Caki2 (cell line): ENCODE measurements around the gene IL36RN. TPM values are rescaled to one million over a fixed set of nuclear protein-coding genes. Genes with fewer than 3 reads are reported as not detected.

Experiments
- DNase-seq: peaks from one replicate; pipeline ENCODE4 v3.0.0-alpha.2; 2015; ENCODE audit warnings: low read depth
- in situ Hi-C: cut with HindIII; loops from 2 replicates; pipeline ENCODE4 v1.10.0; 2016; ENCODE audit warnings: low sequenced_read_pairs, low pct_unique_long_range_greater_than_20kb, mixed read lengths
- total RNA-seq: library from RNA; depleted of rRNA; stranded (reverse); fragments of >200 nt; shearing (Covaris generic); gene quantifications from 2 replicates; pipeline ENCODE4 v1.2.3, GENCODE V29; 2014; ENCODE audit warnings: low replicate concordance

The IL36RN gene
- total RNA-seq, 1 experiment from 2014 or later: not detected

DNA sequence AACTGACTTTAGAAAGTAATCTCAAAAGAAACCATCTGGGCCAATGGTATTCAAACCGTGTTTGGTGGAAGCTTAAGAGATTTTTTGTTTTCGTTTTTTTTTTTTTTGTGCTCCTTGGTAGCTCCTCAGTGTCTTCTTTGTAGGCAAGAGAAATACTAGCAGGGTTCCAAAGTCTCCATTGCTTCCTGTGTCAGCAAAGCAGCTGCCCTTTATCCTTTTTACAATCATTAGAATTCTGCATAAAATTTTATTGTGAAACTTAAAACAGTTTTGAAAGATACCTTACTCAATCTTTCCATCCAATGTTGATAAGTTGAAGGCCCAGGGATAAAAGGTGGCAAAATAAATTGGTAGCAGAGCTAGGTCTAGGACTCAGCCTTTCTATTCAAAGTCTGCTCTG, 9.3 kb downstream of the IL36RN start:
- in situ Hi-C loops: no loop called here
- no peak for DNase-seq

GRCh38 chr2:113068706-113069485, 9.9 kb downstream of the IL36RN start:
- DNase-seq: no peak
- in situ Hi-C loops: no loop called here

- in situ Hi-C loops: no loop called here
- no peak for DNase-seq
These were observed 10.9 kb downstream of the IL36RN start for GRCh38 chr2:113069676-113070605.

GRCh38 chr2:113070606-113070975, 11.6 kb downstream of the IL36RN start:
- in situ Hi-C loops: no loop called here
- DNase-seq: no peak

DNA sequence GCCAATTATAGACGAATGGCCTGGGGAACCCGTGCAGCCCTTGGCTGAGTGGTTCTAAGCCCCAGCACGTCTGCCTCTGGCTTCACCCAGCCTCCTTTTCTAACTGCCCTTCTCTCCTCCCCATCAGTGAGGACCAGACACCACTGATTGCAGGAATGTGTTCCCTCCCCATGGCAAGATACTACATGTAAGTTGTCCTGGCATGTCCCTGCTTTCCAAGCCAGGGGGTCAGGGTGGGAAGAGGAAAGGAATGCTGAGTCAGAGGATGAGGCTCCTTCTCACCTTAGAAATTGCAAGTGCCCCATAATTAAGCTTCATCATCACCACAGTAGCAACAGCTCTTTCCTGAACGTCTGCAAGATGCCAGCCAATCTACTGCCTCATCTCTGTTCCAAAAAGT, 13.6 kb downstream of the IL36RN start:
- in situ Hi-C loops: no loop called here
- no peak for DNase-seq

DNA sequence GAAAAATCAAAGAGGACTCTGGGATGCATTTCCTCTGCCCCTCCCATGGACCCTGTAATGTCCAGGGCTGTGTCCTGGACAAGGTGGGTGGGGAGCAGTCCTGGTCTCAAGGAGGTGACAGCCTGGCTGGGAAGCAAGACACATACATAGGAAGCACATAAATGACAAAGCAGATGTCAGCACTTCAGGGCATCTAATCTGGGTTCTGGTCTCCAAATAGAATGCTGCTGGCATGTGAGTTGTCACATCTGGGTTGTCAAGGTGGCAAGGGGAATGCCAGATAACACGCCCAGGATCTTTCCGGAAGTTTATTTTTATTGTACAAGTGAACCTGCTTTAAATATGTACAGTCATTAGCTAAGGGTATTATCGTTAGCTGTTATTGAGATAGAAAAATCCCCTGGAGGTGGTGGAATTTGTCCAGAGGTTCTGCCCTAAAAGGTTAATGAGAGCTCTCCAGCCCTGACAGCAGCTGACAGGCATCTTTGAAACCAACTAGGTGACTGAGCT, 14.4 kb downstream of the IL36RN start:
- no peak for DNase-seq
- in situ Hi-C loops: no loop called here

DNA sequence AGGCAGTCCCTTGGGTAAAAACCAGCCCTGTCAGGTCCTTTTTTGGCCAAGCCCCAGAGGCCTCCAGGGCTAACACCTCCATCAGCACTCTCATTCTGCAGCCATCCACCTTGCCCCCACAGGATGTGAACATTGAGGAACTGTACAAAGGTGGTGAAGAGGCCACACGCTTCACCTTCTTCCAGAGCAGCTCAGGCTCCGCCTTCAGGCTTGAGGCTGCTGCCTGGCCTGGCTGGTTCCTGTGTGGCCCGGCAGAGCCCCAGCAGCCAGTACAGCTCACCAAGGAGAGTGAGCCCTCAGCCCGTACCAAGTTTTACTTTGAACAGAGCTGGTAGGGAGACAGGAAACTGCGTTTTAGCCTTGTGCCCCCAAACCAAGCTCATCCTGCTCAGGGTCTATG, 16.0 kb downstream of the IL36RN start:
- in situ Hi-C loops: no loop called here
- no peak for DNase-seq

DNA sequence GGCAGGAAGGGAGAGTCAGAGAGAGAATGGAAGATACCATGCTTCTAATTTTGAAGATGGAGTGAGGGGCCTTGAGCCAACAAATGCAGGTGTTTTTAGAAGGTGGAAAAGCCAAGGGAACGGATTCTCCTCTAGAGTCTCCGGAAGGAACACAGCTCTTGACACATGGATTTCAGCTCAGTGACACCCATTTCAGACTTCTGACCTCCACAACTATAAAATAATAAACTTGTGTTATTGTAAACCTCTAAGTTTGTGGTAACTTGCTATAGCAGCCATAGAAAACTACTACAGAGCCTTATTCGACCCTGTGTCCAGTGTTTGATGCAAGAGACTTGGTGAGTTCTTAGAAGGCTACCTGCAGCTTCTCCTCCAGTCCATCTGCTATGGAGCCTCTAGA, 16.6 kb downstream of the IL36RN start:
- in situ Hi-C loops: no loop called here
- DNase-seq: no peak

GRCh38 chr2:113076954-113077669, 18.1 kb downstream of the IL36RN start:
- DNase-seq: no peak
- in situ Hi-C loops: no loop called here

GRCh38 chr2:113077921-113078320, 18.9 kb downstream of the IL36RN start:
- peak; percentile 95 for DNase-seq
- in situ Hi-C loops: no loop called here

GRCh38 chr2:113078350-113078839, 19.4 kb downstream of the IL36RN start:
- in situ Hi-C loops: no loop called here
- DNase-seq: peak; percentile 99

- peak; percentile 81 for DNase-seq
- in situ Hi-C loops: no loop called here
These were observed 20.1 kb downstream of the IL36RN start for GRCh38 chr2:113079131-113079530.

DNA sequence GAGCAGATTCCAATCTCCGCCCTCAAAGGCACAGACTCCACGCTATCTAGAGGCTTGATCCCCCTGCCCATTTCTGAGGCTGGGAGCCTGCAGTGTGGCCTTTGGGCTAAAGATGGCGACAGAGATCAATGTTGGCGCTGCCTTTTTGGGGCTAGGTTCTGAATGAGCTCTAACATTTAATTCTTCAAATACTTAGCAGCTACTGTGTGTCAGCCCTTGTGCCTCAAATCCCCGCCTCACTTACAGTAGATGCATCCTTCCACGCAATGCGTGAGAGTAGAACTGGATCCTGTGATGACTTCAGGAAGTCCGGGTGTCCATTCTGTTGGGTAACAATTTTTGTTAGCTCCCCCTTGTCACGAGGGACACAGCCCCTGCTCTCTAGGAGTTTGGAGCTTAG, 21.1 kb downstream of the IL36RN start:
- in situ Hi-C loops: no loop called here

DNA sequence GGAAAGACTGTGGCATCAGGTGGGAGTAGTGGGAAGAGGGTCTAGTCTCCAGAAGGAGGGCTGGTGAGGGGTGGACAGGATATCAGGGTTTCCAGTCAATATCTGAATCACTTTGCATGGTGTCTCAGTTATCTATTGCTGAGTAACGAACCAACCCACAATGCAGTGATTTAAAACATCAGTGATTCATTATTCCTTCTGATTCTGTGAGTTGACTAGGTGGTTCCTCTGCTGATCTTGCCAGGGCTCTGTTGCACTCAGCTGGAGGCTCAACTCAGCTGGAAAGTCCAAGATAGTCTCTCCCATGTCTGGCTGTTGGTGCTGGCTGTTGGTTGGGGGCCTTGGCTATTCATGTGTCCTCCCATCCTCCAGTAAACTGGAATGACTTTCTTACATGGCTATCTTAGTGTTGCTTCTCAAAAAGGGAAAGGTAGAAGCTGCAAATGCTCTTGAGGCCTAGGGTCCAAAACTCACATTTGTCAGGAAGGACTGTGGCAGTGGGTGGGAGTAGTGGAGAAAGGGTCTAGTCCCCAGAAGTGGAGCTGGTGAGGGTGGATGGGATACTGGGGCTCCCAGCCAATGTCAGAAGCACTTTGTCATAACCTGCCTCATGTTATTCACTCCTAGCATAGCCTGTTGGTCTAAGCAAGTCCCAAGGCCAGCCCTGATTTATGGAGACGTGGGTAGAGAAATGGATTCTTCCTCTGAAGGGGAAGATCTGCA, 22.7 kb downstream of the IL36RN start:
- in situ Hi-C loops: no loop called here
- no peak for DNase-seq

More for the DNA sequence above, 21.1 kb downstream of the IL36RN start:
- peak; percentile 56 for DNase-seq

GRCh38 chr2:113083296-113083695, 24.3 kb downstream of the IL36RN start:
- in situ Hi-C loops: no loop called here
- no peak for DNase-seq

DNA sequence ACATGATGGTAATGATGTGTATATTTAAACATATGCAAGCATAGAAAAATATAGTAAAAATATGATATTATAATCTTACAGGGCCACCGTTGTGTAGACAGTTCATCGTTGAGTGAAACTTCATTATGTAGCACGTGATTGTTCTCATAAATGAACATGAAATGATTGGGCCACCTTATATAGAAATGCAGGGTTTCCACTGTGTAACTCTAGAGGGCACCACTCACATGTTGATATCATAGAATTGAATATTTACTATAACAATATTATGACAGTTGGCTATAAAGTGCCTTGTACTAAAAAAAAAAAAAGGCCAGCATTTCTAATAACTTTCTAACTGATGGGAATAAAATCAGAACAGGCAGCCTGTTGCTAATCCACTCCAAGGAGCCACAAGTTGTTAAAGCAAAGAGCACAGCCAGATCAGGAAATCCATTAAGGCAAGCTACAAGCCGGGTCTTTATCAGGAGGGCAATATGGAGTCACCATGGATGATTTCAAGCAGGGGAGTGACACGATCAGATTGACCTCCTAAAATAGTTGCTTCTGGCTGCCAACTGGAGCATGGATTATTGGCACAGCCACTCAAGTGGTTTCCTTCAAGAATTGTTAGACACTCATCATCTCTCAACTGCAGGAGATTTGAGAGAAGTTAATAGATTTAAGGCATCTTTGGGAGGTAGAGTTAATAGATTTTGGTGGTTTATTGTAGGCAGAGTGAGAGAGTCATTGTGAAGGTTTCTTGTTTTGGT, 25.4 kb downstream of the IL36RN start:
- no peak for DNase-seq
- in situ Hi-C loops: no loop called here

- in situ Hi-C loops: no loop called here
- no peak for DNase-seq
These were observed 26.5 kb downstream of the IL36RN start for GRCh38 chr2:113085542-113085941.
